Heart left ventricle (tissue), 16 donors: ENCODE results near the gene APLN. TPM values are rescaled to one million over a fixed set of nuclear protein-coding genes. Genes with fewer than 3 reads are reported as not detected.

Experiments used
- ATAC-seq, 4 donors: fragments of 200-7000 bp; cut with Tn5 transposase; one replicate each; pipeline ENCODE4 v1.9.1; 2020 to 2022; ENCODE audit warnings: moderate library complexity in 4 of 4, mild to moderate bottlenecking in 3 of 4, moderate number of reproducible peaks in 1 of 4
- DNase-seq, 5 donors: peaks; one replicate each; pipeline ENCODE4 v3.0.0-alpha.2; 2020
- H3K27ac ChIP-seq, 12 donors: fragments of 200-600 bp; sonication (generic) in 4 of 12; one replicate each; pipeline versions ENCODE4 v1.5.0 to v1.8.0; 2016 to 2022; ENCODE audit warnings: mild to moderate bottlenecking in 2 of 12
- H3K27me3 ChIP-seq, 9 donors: fragments of 200-600 bp; sonication (generic) in 2 of 9; one replicate each; pipeline versions ENCODE4 v1.5.1 to v1.8.0; 2016 to 2022; ENCODE audit warnings: mild to moderate bottlenecking in 3 of 9
- H3K36me3 ChIP-seq, 9 donors: fragments of 200-600 bp; sonication (generic) in 2 of 9; one replicate each; pipeline versions ENCODE4 v1.5.0 to v1.8.0; 2018 to 2022; ENCODE audit warnings: mild to moderate bottlenecking in 2 of 9
- H3K4me1 ChIP-seq, 12 donors: fragments of 200-600 bp; sonication (generic) in 4 of 12; one replicate each; pipeline versions ENCODE4 v1.5.0 to v1.8.0; 2016 to 2022; ENCODE audit warnings: mild to moderate bottlenecking in 3 of 12
- H3K4me3 ChIP-seq, 12 donors: fragments of 200-600 bp; sonication (generic) in 4 of 12; one replicate each; pipeline versions ENCODE4 v1.5.0 to v1.8.0; 2017 to 2022; ENCODE audit warnings: mild to moderate bottlenecking in 9 of 12, moderate library complexity in 4 of 12
- H3K9me3 ChIP-seq, 12 donors: fragments of 200-600 bp; sonication (generic) in 4 of 12; one replicate each; pipeline versions ENCODE4 v1.5.0 to v1.8.0; 2016 to 2022; ENCODE audit warnings: mild to moderate bottlenecking in 1 of 12
- CTCF ChIP-seq, 12 donors: fragments of 200-600 bp; sonication (generic) in 4 of 12; IDR thresholded peaks; one replicate each; pipeline versions ENCODE4 v1.5.0 to v1.8.0; 2018 to 2022; ENCODE audit warnings: antibody characterized with exemption in 12 of 12, mild to moderate bottlenecking in 5 of 12
- POLR2A ChIP-seq, 2 donors: fragments of 450-650 bp; IDR thresholded peaks; one replicate each; pipeline ENCODE4 v1.6.1; 2017; ENCODE audit warnings: antibody characterized with exemption in 2 of 2, mild to moderate bottlenecking in 2 of 2, moderate library complexity in 2 of 2
- WGBS, 4 donors: extraction: QIAGEN DNeasy Blood & Tissue Kit in 2 of 4; methylation state at CpG; one replicate each; pipeline versions ENCODE4 v1.1.5 to v1.1.7; 2013 to 2018; 5-methylcytosine and 5-hydroxymethylcytosine counted together
- intact Hi-C, 10 donors: fragments of 100-400 bp; cut with DNase I; formaldehyde crosslinking; loops; one replicate each; pipeline versions ENCODE4 v1.11.1 to v1.14.2; 2022
- polyA plus RNA-seq, 2 donors: library from polyadenylated mRNA; stranded (reverse); fragments of 200-250 nt; gene quantifications; one replicate each; pipeline ENCODE4 v1.2.3, GENCODE V29; 2013
- total RNA-seq, 9 donors: library from RNA; depleted of rRNA in 2 of 9; stranded (reverse); fragments of >200 nt in 2 of 9; fragmentation: NEBNext Ultra II Directional in 3 of 9; extraction: Animal tissue kit (Norgen Biotek cat#: 25700) in 3 of 9; gene quantifications; one replicate each; pipeline versions ENCODE4 v1.1.0 to v1.2.4, GENCODE V29; 2016 to 2023
- donor health status: ischemic (EF 13 %, LVEDD 7.1; RV severe dilation, severe dysfunction).
- donor health status: healthy with polysubstance abuse.
- donor health status: DM: no; HTN: yes; CAD: no.
- donor health status: DM: no; HTN: no; CAD: no.
- donor health status: ischemic (EF 25% LVEDD 6.9; RV normal size, moderate dysfunction).
- donor health status: ischemic (EF 25% LVEDD 5.7; RV mildly dilated, moderate dysfunction).
- donor health status: healthy.
- donor health status: DM: yes; HTN: yes; CAD: no.
- donor health status: ischemic (EF 35%, LVEDD 5.7; RV mildly dilated, moderate dysfunction).
- donor health status: nonischemic (EF 11% LVEDD 7.7; RV severe dilation, severe dysfunction).
- donor health status: DM: yes; HTN: yes; CAD: no.
- donor health status: PGD.
- donor health status: ischemic (EF 29% LVEDD 5.4; RV normal size, mild dysfunction).
- donor health status: nonischemic (EF 23%, LVEDD 6.1; RV moderate dilation, normal function).

APLN gene
- total and polyA plus RNA-seq, 11 donors, result 3.6 to 19.9 (median 10.4) TPM

GRCh38 chrX:129613596-129613995 lies 41.2 kb downstream of the APLN start:
- Histone ChIP-seq H3K4me1 (peaks cover 0 to 5% (median 0%) of the 10 kb centered on the region in 12 donors), H3K36me3 (no peaks in the 10 kb centered on the region), H3K4me3 (no peak overlapping the region), H3K27me3 (peaks cover 0 to 3% (median 0%) of the 10 kb centered on the region in 9 donors), H3K9me3 (no peaks in the 10 kb centered on the region), H3K27ac (no peak overlapping the region)
- DNase-seq (no peak), ATAC-seq (no peak)
- TF ChIP-seq CTCF (IDR thresholded peaks at IDR 0.05), result no peak
- intact Hi-C loops, result no loop called here

- Histone ChIP-seq H3K4me1 (peaks cover 0 to 5% (median 0%) of the 10 kb centered on the region in 12 donors), H3K9me3 (no peaks in the 10 kb centered on the region), H3K4me3 (no peak overlapping the region), H3K36me3 (no peaks in the 10 kb centered on the region), H3K27ac (no peak overlapping the region), H3K27me3 (peaks cover 0 to 3% (median 0%) of the 10 kb centered on the region in 9 donors)
- TF ChIP-seq POLR2A (IDR thresholded peaks at IDR 0.05) (no peak), CTCF (IDR thresholded peaks at IDR 0.05) (no peak)
- intact Hi-C loops, result no loop called here
- 76 to 87% (median 77%) methylated on average over 2 of the region's 2 CpGs for WGBS, 4 donors
- no peak for ATAC-seq
- no peak for DNase-seq
Observed at GRCh38 chrX:129612396-129612795, 42.4 kb downstream of the APLN start.

GRCh38 chrX:129609395-129609794 lies 45.4 kb downstream of the APLN start:
- Histone ChIP-seq H3K4me1 (peaks cover 0 to 15% (median 2%) of the 10 kb centered on the region in 12 donors), H3K9me3 (no peaks in the 10 kb centered on the region), H3K27ac (no peak overlapping the region), H3K27me3 (peaks cover 0 to 3% (median 0%) of the 10 kb centered on the region in 9 donors), H3K4me3 (no peak overlapping the region), H3K36me3 (no peaks in the 10 kb centered on the region)
- DNase-seq (no peak), ATAC-seq (no peak)
- TF ChIP-seq CTCF (IDR thresholded peaks at IDR 0.05) (no peak), POLR2A (IDR thresholded peaks at IDR 0.05) (no peak)
- intact Hi-C loops, result loop anchor here (5.0 to 10.0 kb wide), 14 partner anchors 115 to 1305 kb away; partner anchors contain the start of gene UTP14A (in 7 of the 10)
- WGBS, 4 donors, result 63 to 93% (median 89%) methylated on average over 1 of the region's 1 CpG

GRCh38 chrX:129608496-129608895 lies 46.3 kb downstream of the APLN start:
- intact Hi-C loops, result loop anchor here (5.0 to 10.0 kb wide), 14 partner anchors 116 to 1306 kb away; partner anchors contain the start of gene UTP14A (in 7 of the 10)
- no peak for TF ChIP-seq CTCF (IDR thresholded peaks at IDR 0.05)
- TF ChIP-seq POLR2A (IDR thresholded peaks at IDR 0.05), result no peak
- WGBS, 4 donors, result 59 to 91% (median 85%) methylated on average over 3 of the region's 3 CpGs
- DNase-seq, result no peak
- H3K4me3 ChIP-seq, result no peak overlapping the region
- H3K4me1 ChIP-seq, result peaks cover 0 to 18% (median 5%) of the 10 kb centered on the region in 12 donors
- H3K27ac ChIP-seq, result no peak overlapping the region
- no peaks in the 10 kb centered on the region for H3K36me3 ChIP-seq
- H3K9me3 ChIP-seq, result no peaks in the 10 kb centered on the region
- no peak for ATAC-seq
- H3K27me3 ChIP-seq, result peaks cover 0 to 3% (median 0%) of the 10 kb centered on the region in 9 donors
